Skeletal muscle tissue (tissue), 4 donors: ENCODE results near the gene CLEC20A. TPM values are rescaled to one million over a fixed set of nuclear protein-coding genes. Genes with fewer than 3 reads are reported as not detected.

Source experiments
- H3K27ac ChIP-seq: one replicate; pipeline ENCODE4 v1.7.0; 2013; ENCODE audit warnings: mild to moderate bottlenecking, low read depth, low read length, inconsistent platforms
- H3K27me3 ChIP-seq, 3 donors: one replicate each; pipeline ENCODE4 v1.7.0; 2013; ENCODE audit warnings: low read length in 3 of 3; ENCODE audit not compliant: control insufficient read depth in 3 of 3, insufficient read depth in 3 of 3
- H3K36me3 ChIP-seq, 3 donors: one replicate each; pipeline ENCODE4 v1.7.0; 2013; ENCODE audit warnings: low read length in 3 of 3; ENCODE audit not compliant: control insufficient read depth in 3 of 3, insufficient read depth in 3 of 3
- H3K4me1 ChIP-seq, 3 donors: one replicate each; pipeline ENCODE4 v1.7.0; 2013; ENCODE audit warnings: low read length in 3 of 3, mild to moderate bottlenecking in 3 of 3; ENCODE audit not compliant: control insufficient read depth in 3 of 3, insufficient read depth in 3 of 3
- H3K4me3 ChIP-seq, 3 donors: one replicate each; pipeline ENCODE4 v1.7.0; 2013; ENCODE audit warnings: low read length in 3 of 3
- H3K9ac ChIP-seq, 3 donors: one replicate each; pipeline ENCODE4 v1.7.0; 2013; ENCODE audit warnings: low read length in 3 of 3, mild to moderate bottlenecking in 3 of 3, moderate library complexity in 2 of 3, low read depth in 1 of 3
- H3K9me3 ChIP-seq, 3 donors: one replicate each; pipeline ENCODE4 v1.7.0; 2013; ENCODE audit warnings: low read length in 3 of 3; ENCODE audit not compliant: control insufficient read depth in 3 of 3
- total RNA-seq: library from RNA; depleted of rRNA; stranded (reverse); fragments of >200 nt; gene quantifications from one replicate; pipeline ENCODE4 v1.2.3, GENCODE V29; 2014
- donor health status: Osteomylitis.

Gene CLEC20A
- total RNA-seq, 1 donor from 2014 or later, result not detected

- peaks cover 12 to 32% (median 12%) of the 10 kb centered on the region in 3 donors for H3K36me3 ChIP-seq
Observed at GRCh38 chr1:178461701-178462100, 35.1 kb downstream of the CLEC20A start.

GRCh38 chr1:178461104-178461503 is 35.7 kb downstream of the CLEC20A start:
- H3K9ac ChIP-seq, result no peak overlapping the region
- H3K27ac ChIP-seq, result no peak overlapping the region
- H3K4me1 ChIP-seq, result no peaks in the 10 kb centered on the region
- no peak overlapping the region for H3K4me3 ChIP-seq
- peaks cover 8 to 28% (median 12%) of the 10 kb centered on the region in 3 donors for H3K36me3 ChIP-seq
- no peaks in the 10 kb centered on the region for H3K27me3 ChIP-seq
- H3K9me3 ChIP-seq, result no peaks in the 10 kb centered on the region

More at GRCh38 chr1:178461701-178462100, 35.1 kb downstream of the CLEC20A start:
- no peaks in the 10 kb centered on the region for H3K9me3 ChIP-seq
- H3K27me3 ChIP-seq, result no peaks in the 10 kb centered on the region
- no peak overlapping the region for H3K9ac ChIP-seq
- no peak overlapping the region for H3K27ac ChIP-seq
- H3K4me3 ChIP-seq, result no peak overlapping the region
- H3K4me1 ChIP-seq, result no peaks in the 10 kb centered on the region

GRCh38 chr1:178458203-178458602 is 38.6 kb downstream of the CLEC20A start:
- Histone ChIP-seq H3K4me3 (no peak overlapping the region), H3K9me3 (no peaks in the 10 kb centered on the region), H3K4me1 (no peaks in the 10 kb centered on the region), H3K27ac (no peak overlapping the region), H3K27me3 (no peaks in the 10 kb centered on the region), H3K36me3 (peaks cover 4 to 18% (median 12%) of the 10 kb centered on the region in 3 donors), H3K9ac (no peak overlapping the region)

DNA sequence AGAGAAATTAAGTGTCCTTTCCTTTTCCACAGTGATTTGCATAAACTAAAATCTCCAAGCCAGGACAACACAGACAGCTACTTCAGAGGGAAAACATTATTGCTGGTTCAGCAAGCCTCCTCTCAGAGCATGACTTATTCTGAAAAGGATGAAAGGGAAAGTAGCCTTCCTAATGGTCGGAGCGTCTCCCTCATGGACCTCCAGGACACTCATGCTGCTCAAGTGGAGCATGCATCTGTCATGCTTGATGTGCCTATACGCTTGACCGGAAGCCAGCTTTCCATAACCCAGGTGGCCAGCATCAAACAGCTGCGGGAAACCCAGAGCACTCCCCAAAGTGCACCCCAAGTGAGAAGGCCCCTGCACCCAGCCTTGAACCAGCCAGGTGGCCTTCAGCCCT is 39.1 kb downstream of the CLEC20A start:
- Histone ChIP-seq H3K27ac (no peak overlapping the region), H3K27me3 (no peaks in the 10 kb centered on the region), H3K9ac (no peak overlapping the region), H3K36me3 (peaks cover 4 to 18% (median 12%) of the 10 kb centered on the region in 3 donors), H3K9me3 (no peaks in the 10 kb centered on the region), H3K4me1 (no peaks in the 10 kb centered on the region), H3K4me3 (no peak overlapping the region)

DNA sequence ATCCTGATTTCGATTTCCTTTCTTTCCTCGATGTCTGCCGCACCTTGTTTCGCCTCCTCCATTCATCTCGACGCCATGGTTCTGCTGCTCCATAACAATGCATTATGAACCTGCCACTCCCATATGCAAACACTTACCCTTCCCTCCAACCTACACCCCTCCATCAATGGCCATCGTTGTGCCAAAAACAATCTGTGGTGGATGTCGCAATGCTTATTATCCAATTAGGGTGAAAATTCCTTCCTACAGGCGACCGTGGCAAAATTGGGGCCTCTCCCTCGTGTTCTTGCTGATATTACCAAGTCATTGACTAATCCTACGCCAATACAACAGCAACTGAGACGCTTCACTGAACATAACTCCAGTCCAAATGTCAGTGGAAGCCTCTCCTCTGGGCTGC is 40.3 kb downstream of the CLEC20A start:
- H3K4me3 ChIP-seq, result no peak overlapping the region
- no peak overlapping the region for H3K9ac ChIP-seq
- H3K36me3 ChIP-seq, result peaks cover 12 to 25% (median 15%) of the 10 kb centered on the region in 3 donors
- H3K27me3 ChIP-seq, result no peaks in the 10 kb centered on the region
- H3K9me3 ChIP-seq, result no peaks in the 10 kb centered on the region
- no peak overlapping the region for H3K27ac ChIP-seq
- no peaks in the 10 kb centered on the region for H3K4me1 ChIP-seq

DNA sequence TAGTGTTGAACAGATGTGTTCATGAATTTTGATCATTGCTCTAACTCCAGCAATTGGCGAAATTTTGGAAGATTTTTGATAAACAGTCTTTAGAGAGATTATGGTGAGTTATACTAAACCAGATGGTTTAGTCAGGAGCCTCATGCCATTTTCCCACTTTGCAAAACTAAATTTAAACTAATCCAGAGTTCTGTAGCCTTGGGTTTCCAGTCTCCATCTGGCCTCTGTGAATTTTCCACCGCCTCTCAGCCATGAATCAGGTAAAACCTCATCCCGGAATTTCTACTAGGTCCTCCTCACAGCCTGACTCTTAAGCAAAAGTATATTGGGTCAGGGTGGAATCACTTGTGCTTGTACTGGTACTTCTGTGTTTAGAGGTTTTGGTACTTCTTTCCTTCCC is 44.8 kb downstream of the CLEC20A start:
- Histone ChIP-seq H3K27me3 (no peaks in the 10 kb centered on the region), H3K36me3 (peaks cover 8 to 15% (median 9%) of the 10 kb centered on the region in 3 donors), H3K4me1 (no peaks in the 10 kb centered on the region), H3K27ac (no peak overlapping the region), H3K9ac (no peak overlapping the region), H3K9me3 (no peaks in the 10 kb centered on the region), H3K4me3 (no peak overlapping the region)

DNA sequence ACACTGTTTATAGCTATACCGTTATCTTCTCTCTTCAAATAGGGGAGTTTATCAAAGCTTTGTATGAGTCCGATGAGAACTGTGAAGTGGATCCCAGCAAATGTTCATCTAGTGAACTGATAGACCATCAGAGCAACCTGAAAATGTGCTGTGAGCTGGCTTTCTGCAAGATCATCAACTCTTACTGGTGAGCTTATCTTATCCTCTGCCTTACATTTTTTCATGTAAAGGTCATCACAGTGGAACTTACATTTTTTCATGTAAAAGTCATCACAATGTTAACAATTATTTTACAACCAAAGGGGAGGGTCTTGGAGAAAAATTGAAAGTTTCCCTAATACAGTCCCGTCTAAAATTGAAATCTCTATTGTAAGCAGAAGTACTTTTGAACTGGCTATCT is 45.2 kb downstream of the CLEC20A start:
- Histone ChIP-seq H3K27me3 (no peaks in the 10 kb centered on the region), H3K4me1 (no peaks in the 10 kb centered on the region), H3K9me3 (no peaks in the 10 kb centered on the region), H3K9ac (no peak overlapping the region), H3K27ac (no peak overlapping the region), H3K36me3 (peaks cover 6 to 11% (median 8%) of the 10 kb centered on the region in 3 donors), H3K4me3 (no peak overlapping the region)

GRCh38 chr1:178450871-178451270 is 45.9 kb downstream of the CLEC20A start:
- no peak overlapping the region for H3K9ac ChIP-seq
- peaks cover 2 to 12% (median 10%) of the 10 kb centered on the region in 3 donors for H3K36me3 ChIP-seq

DNA sequence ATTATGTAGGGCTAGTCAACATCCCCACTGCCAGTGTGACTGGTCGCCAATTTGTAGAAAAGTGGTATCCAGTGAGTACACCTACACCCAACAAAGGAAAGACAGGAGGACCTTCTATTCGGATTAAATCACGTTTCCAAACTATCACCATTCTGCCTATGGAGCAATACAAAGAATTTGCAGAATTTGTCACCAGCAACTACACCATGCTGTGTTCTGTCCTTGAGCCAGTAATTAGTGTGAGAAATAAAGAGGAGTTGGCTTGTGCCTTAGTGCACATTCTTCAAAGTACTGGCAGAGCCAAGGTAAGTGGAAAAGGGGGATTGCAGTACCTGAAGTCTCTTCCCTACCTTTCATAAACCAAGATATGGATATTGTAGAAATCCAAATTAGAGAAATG is 53.8 kb downstream of the CLEC20A start:
- Histone ChIP-seq H3K36me3 (peaks cover 3 to 18% (median 16%) of the 10 kb centered on the region in 3 donors), H3K4me3 (no peak overlapping the region), H3K9ac (no peak overlapping the region), H3K27me3 (no peaks in the 10 kb centered on the region), H3K9me3 (no peaks in the 10 kb centered on the region), H3K4me1 (no peaks in the 10 kb centered on the region), H3K27ac (no peak overlapping the region)

More at GRCh38 chr1:178450871-178451270, 45.9 kb downstream of the CLEC20A start:
- H3K27me3 ChIP-seq, result no peaks in the 10 kb centered on the region
- no peak overlapping the region for H3K27ac ChIP-seq
- no peaks in the 10 kb centered on the region for H3K9me3 ChIP-seq
- no peak overlapping the region for H3K4me3 ChIP-seq
- H3K4me1 ChIP-seq, result no peaks in the 10 kb centered on the region

GRCh38 chr1:178438432-178438831 is 58.3 kb downstream of the CLEC20A start:
- Histone ChIP-seq H3K9ac (no peak overlapping the region), H3K36me3 (peaks cover 3 to 12% (median 11%) of the 10 kb centered on the region in 3 donors), H3K27me3 (no peaks in the 10 kb centered on the region), H3K27ac (no peak overlapping the region), H3K4me3 (no peak overlapping the region), H3K9me3 (no peaks in the 10 kb centered on the region), H3K4me1 (no peaks in the 10 kb centered on the region)
